Measurements from ENCODE around the gene RHOA.

Gene RHOA

DNA sequence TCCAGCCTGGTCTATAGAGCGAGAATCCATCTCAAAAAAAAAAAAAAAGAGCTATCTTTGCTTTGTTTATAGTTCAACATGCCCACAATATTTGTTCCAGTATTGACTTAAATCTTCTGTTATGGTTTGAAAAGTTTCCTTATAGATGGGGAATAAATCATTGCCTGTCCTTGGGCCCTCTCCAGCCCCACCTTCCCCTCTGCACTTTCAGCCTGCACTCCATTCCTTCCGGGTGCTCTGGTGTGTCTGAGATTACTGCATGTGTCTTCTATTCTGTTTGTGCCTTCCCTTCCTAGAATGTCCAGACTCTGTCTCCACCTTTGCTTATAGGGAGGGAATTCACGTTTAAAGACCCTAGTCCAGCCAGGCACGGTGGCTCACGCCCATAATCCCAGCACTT is 28.4 kb downstream of the RHOA start:
- no peak for DNase-seq
- Histone ChIP-seq H3K4me1 (ENCODE audit: control insufficient read depth, insufficient read depth, low read depth, low read length) (peaks cover 4% of the 10 kb centered on the region), H3K36me3 (ENCODE audit: control insufficient read depth in 1 of 2, insufficient read depth in 2 of 2, low read depth in 1 of 2, low read length in 2 of 2) (peaks cover 6 to 10% of the 10 kb centered on the region in 2 experiments), H3K4ac (ENCODE audit: low read depth in 1 of 2, low read length in 2 of 2) (no peak overlapping the region), H2AK5ac (ENCODE audit: low read length, severe bottlenecking) (no peak overlapping the region), H3K4me2 (ENCODE audit: low read length, poor library complexity, severe bottlenecking) (no peak overlapping the region), H3K18ac (ENCODE audit: low read depth in 1 of 2, low read length in 2 of 2) (no peak overlapping the region), H4K8ac (ENCODE audit: low read length) (no peak overlapping the region), H2AFZ (ENCODE audit: low read depth, low read length) (no peak overlapping the region), H3K9ac (ENCODE audit: low read length) (no peak overlapping the region), H3K79me1 (replicated peaks; ENCODE audit: low read length, poor library complexity, severe bottlenecking) (no peaks in the 10 kb centered on the region), H3K14ac (ENCODE audit: low read length in 2 of 2) (peak overlapping the region in 1 of 2 experiments; percentile 15), H2BK12ac (ENCODE audit: low read length in 2 of 2) (no peak overlapping the region), H2BK5ac (ENCODE audit: low read depth, low read length, poor library complexity, severe bottlenecking) (no peak overlapping the region), H3K27me3 (ENCODE audit: control insufficient read depth in 1 of 2, insufficient read depth in 1 of 2, low read length in 2 of 2) (no peaks in the 10 kb centered on the region), H3K9me3 (ENCODE audit: control insufficient read depth, low read length) (no peaks in the 10 kb centered on the region), H3K27ac (ENCODE audit: low read length, poor library complexity, severe bottlenecking) (no peak overlapping the region), H2BK120ac (ENCODE audit: low read depth, low read length) (no peak overlapping the region), H3K4me3 (ENCODE audit: insufficient read depth in 1 of 2, low read depth in 1 of 2, low read length in 2 of 2) (no peak overlapping the region), H2BK15ac (ENCODE audit: low read depth, poor library complexity, severe bottlenecking) (no peak overlapping the region), H3K23ac (ENCODE audit: low read length in 2 of 2) (peak overlapping the region in 1 of 2 experiments; percentile 52), H4K91ac (ENCODE audit: low read length) (no peak overlapping the region)
- 94% methylated on average over 4 of the region's 5 CpGs for WGBS

DNA sequence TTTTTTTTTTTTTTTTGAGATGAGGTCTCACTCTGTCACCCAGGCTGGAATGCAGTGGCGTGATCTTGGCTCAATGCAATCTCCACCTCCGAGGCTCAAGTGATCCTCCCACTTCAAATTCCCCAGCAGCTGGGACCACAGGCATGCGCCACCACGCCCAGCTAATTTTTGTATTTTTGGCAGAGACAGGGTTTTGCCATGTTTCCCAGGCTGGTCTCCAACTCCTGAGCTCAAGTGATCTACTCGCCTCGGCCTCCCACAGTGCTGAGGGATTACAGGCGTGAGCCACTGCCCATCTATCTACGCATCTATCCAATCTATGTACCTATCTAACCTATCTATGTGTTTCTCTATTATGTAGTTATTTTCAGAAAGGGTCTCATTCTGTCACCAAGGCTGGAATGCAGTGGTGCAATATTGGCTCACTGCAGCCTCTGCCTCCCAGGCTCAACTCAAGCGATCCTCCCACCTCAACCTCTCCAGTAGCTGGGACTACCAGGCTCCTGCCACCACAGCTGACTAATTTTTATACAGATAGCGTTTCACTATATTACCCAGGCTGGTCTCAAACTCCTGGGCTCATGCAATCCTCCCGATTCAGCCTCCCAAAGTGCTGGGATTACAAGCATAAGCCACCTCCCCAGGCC is 33.4 kb downstream of the RHOA start:
- no peak overlapping the region for H3K23ac ChIP-seq (ENCODE audit: low read length in 2 of 2)
- H3K27ac ChIP-seq (ENCODE audit: low read length, poor library complexity, severe bottlenecking), result no peak overlapping the region
- H3K4me3 ChIP-seq (ENCODE audit: insufficient read depth in 1 of 2, low read depth in 1 of 2, low read length in 2 of 2), result peak overlapping the region in 1 of 2 experiments; percentile 19
- no peak overlapping the region for H3K4me2 ChIP-seq (ENCODE audit: low read length, poor library complexity, severe bottlenecking)
- H4K8ac ChIP-seq (ENCODE audit: low read length), result no peak overlapping the region
- H2BK5ac ChIP-seq (ENCODE audit: low read depth, low read length, poor library complexity, severe bottlenecking), result no peak overlapping the region
- peaks cover under 1% of the 10 kb centered on the region for H3K4me1 ChIP-seq (ENCODE audit: control insufficient read depth, insufficient read depth, low read depth, low read length)
- H3K18ac ChIP-seq (ENCODE audit: low read depth in 1 of 2, low read length in 2 of 2), result no peak overlapping the region
- peak overlapping the region in 1 of 2 experiments; percentile 15 for H3K14ac ChIP-seq (ENCODE audit: low read length in 2 of 2)
- H2BK12ac ChIP-seq (ENCODE audit: low read length in 2 of 2), result no peak overlapping the region
- H3K9me3 ChIP-seq (ENCODE audit: control insufficient read depth, low read length), result no peaks in the 10 kb centered on the region
- 76% methylated on average over 8 of the region's 11 CpGs for WGBS
- no peak overlapping the region for H3K4ac ChIP-seq (ENCODE audit: low read depth in 1 of 2, low read length in 2 of 2)
- H2BK120ac ChIP-seq (ENCODE audit: low read depth, low read length), result no peak overlapping the region
- H3K36me3 ChIP-seq (ENCODE audit: control insufficient read depth in 1 of 2, insufficient read depth in 2 of 2, low read depth in 1 of 2, low read length in 2 of 2), result peaks cover 29% of the 10 kb centered on the region in 2 experiments
- H3K79me1 ChIP-seq (replicated peaks; ENCODE audit: low read length, poor library complexity, severe bottlenecking), result peaks cover 2% of the 10 kb centered on the region
- H3K27me3 ChIP-seq (ENCODE audit: control insufficient read depth in 1 of 2, insufficient read depth in 1 of 2, low read length in 2 of 2), result no peaks in the 10 kb centered on the region
- H2AFZ ChIP-seq (ENCODE audit: low read depth, low read length), result no peak overlapping the region
- H4K91ac ChIP-seq (ENCODE audit: low read length), result no peak overlapping the region
- H3K9ac ChIP-seq (ENCODE audit: low read length), result peak overlapping the region; percentile 59
- no peak overlapping the region for H2AK5ac ChIP-seq (ENCODE audit: low read length, severe bottlenecking)
- DNase-seq, result peak; percentile 45
- no peak overlapping the region for H2BK15ac ChIP-seq (ENCODE audit: low read depth, poor library complexity, severe bottlenecking)

DNA sequence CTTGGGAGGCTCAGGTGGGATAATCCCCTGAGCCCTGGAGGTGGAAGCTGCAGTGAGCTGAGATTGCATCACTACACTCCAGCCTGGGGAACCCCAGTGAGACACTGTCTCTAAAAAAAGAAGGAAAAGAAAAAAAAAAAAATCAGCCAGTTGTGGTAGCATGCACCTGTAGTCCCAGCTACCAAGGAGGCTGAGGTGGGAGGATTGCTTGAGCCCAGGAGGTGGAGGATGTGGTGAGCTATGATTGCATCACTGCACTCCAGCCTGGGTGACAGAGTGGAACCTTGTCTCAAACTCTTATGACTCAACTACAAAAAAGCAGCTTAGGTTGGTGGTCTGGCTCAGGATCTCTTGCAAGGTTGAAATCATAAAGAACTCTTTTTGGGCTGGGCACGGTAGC is 34.3 kb downstream of the RHOA start:
- H3K4me1 ChIP-seq (ENCODE audit: control insufficient read depth, insufficient read depth, low read depth, low read length), result no peaks in the 10 kb centered on the region
- no peak overlapping the region for H3K4me3 ChIP-seq (ENCODE audit: insufficient read depth in 1 of 2, low read depth in 1 of 2, low read length in 2 of 2)
- no peak overlapping the region for H3K4me2 ChIP-seq (ENCODE audit: low read length, poor library complexity, severe bottlenecking)
- no peaks in the 10 kb centered on the region for H3K27me3 ChIP-seq (ENCODE audit: control insufficient read depth in 1 of 2, insufficient read depth in 1 of 2, low read length in 2 of 2)
- no peak overlapping the region for H3K14ac ChIP-seq (ENCODE audit: low read length in 2 of 2)
- H2BK15ac ChIP-seq (ENCODE audit: low read depth, poor library complexity, severe bottlenecking), result no peak overlapping the region
- no peak overlapping the region for H4K8ac ChIP-seq (ENCODE audit: low read length)
- DNase-seq, result no peak
- H3K36me3 ChIP-seq (ENCODE audit: control insufficient read depth in 1 of 2, insufficient read depth in 2 of 2, low read depth in 1 of 2, low read length in 2 of 2), result peaks cover 33% of the 10 kb centered on the region in 2 experiments
- no peak overlapping the region for H2BK120ac ChIP-seq (ENCODE audit: low read depth, low read length)
- no peak overlapping the region for H3K18ac ChIP-seq (ENCODE audit: low read depth in 1 of 2, low read length in 2 of 2)
- no peak overlapping the region for H3K4ac ChIP-seq (ENCODE audit: low read depth in 1 of 2, low read length in 2 of 2)
- peak overlapping the region; percentile 48 for H3K9ac ChIP-seq (ENCODE audit: low read length)
- H3K9me3 ChIP-seq (ENCODE audit: control insufficient read depth, low read length), result no peaks in the 10 kb centered on the region
- WGBS, result 92% methylated on average over 1 of the region's 1 CpG
- H4K91ac ChIP-seq (ENCODE audit: low read length), result no peak overlapping the region
- H2BK5ac ChIP-seq (ENCODE audit: low read depth, low read length, poor library complexity, severe bottlenecking), result no peak overlapping the region
- no peak overlapping the region for H2AFZ ChIP-seq (ENCODE audit: low read depth, low read length)
- H2BK12ac ChIP-seq (ENCODE audit: low read length in 2 of 2), result no peak overlapping the region
- H3K27ac ChIP-seq (ENCODE audit: low read length, poor library complexity, severe bottlenecking), result no peak overlapping the region
- H2AK5ac ChIP-seq (ENCODE audit: low read length, severe bottlenecking), result no peak overlapping the region
- no peak overlapping the region for H3K23ac ChIP-seq (ENCODE audit: low read length in 2 of 2)
- peaks cover 2% of the 10 kb centered on the region for H3K79me1 ChIP-seq (replicated peaks; ENCODE audit: low read length, poor library complexity, severe bottlenecking)

DNA sequence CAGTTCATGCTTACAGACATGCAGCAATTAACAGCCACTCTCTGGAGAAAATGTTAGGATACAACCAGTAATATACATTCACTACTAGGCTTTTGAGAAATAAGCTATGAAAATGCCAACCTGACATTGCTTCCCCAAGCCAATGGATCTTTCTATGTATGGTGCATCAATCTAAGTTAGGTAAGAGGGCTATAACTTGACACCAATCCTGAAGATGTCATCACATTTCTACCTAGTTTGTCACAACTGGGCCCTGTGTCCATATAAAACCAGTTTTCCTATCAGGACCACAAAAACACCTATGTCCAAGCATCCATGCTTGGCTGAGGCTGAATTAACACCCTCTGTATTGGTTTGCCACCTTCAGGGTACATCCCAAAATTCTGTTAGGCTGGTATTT is 39.8 kb downstream of the RHOA start:
- Histone ChIP-seq H3K4ac (ENCODE audit: low read depth in 1 of 2, low read length in 2 of 2) (no peak overlapping the region), H2AK5ac (ENCODE audit: low read length, severe bottlenecking) (no peak overlapping the region), H2BK12ac (ENCODE audit: low read length in 2 of 2) (no peak overlapping the region), H3K27ac (ENCODE audit: low read length, poor library complexity, severe bottlenecking) (no peak overlapping the region), H3K36me3 (ENCODE audit: control insufficient read depth in 1 of 2, insufficient read depth in 2 of 2, low read depth in 1 of 2, low read length in 2 of 2) (peaks cover 54 to 69% of the 10 kb centered on the region in 2 experiments), H2BK15ac (ENCODE audit: low read depth, poor library complexity, severe bottlenecking) (no peak overlapping the region), H3K18ac (ENCODE audit: low read depth in 1 of 2, low read length in 2 of 2) (no peak overlapping the region), H2BK120ac (ENCODE audit: low read depth, low read length) (peak overlapping the region; percentile 34), H3K4me2 (ENCODE audit: low read length, poor library complexity, severe bottlenecking) (no peak overlapping the region), H4K8ac (ENCODE audit: low read length) (no peak overlapping the region), H3K23ac (ENCODE audit: low read length in 2 of 2) (no peak overlapping the region), H3K79me1 (replicated peaks; ENCODE audit: low read length, poor library complexity, severe bottlenecking) (peaks cover 6% of the 10 kb centered on the region), H3K27me3 (ENCODE audit: control insufficient read depth in 1 of 2, insufficient read depth in 1 of 2, low read length in 2 of 2) (no peaks in the 10 kb centered on the region), H3K9ac (ENCODE audit: low read length) (no peak overlapping the region), H3K4me1 (ENCODE audit: control insufficient read depth, insufficient read depth, low read depth, low read length) (no peaks in the 10 kb centered on the region), H3K4me3 (ENCODE audit: insufficient read depth in 1 of 2, low read depth in 1 of 2, low read length in 2 of 2) (no peak overlapping the region), H2BK5ac (ENCODE audit: low read depth, low read length, poor library complexity, severe bottlenecking) (no peak overlapping the region), H3K9me3 (ENCODE audit: control insufficient read depth, low read length) (no peaks in the 10 kb centered on the region), H3K14ac (ENCODE audit: low read length in 2 of 2) (no peak overlapping the region), H2AFZ (ENCODE audit: low read depth, low read length) (no peak overlapping the region), H4K91ac (ENCODE audit: low read length) (no peak overlapping the region)
- no peak for DNase-seq

All from mesenchymal stem cell (in vitro differentiated cells and primary cell).